Pancreas (tissue), 10 donors: ENCODE data around the gene DGUOK. TPM values are rescaled to one million over a fixed set of nuclear protein-coding genes. Genes with fewer than 3 reads are reported as not detected.

Source experiments
- ATAC-seq, 4 donors: fragments of 200-7000 bp; cut with Tn5 transposase; one replicate each; pipeline versions ENCODE4 v1.8.0 to v1.9.1; 2020; ENCODE audit warnings: mild to moderate bottlenecking in 4 of 4, moderate library complexity in 4 of 4
- DNase-seq, 6 donors: peaks; one replicate each; pipeline ENCODE4 v3.0.0-alpha.2; 2020
- FAIRE-seq: peaks from 2 replicates; lab custom pipeline; 2012; peaks lifted over from hg19 to GRCh38; lab: Jason Lieb, UNC
- H3K27ac ChIP-seq, 4 donors: fragments of 200-600 bp; sonication (generic); 1 replicate in 3 of 4; 2 replicates in 1 of 4; pipeline versions ENCODE4 v1.5.0 to v1.8.0; 2020
- H3K27me3 ChIP-seq, 4 donors: fragments of 200-600 bp; one replicate each; pipeline ENCODE4 v1.8.0; 2021
- H3K36me3 ChIP-seq, 3 donors: fragments of 200-600 bp; sonication (generic) in 1 of 3; one replicate each; pipeline versions ENCODE4 v1.5.0 to v1.8.0; 2020 to 2021
- H3K4me1 ChIP-seq, 3 donors: fragments of 200-600 bp; one replicate each; pipeline ENCODE4 v1.8.0; 2021
- H3K4me3 ChIP-seq, 4 donors: fragments of 200-600 bp; sonication (generic) in 2 of 4; one replicate each; pipeline versions ENCODE4 v1.5.0 to v1.8.0; 2020 to 2021
- H3K9me3 ChIP-seq, 4 donors: fragments of 200-600 bp; one replicate each; pipeline ENCODE4 v1.8.0; 2021
- WGBS, 2 donors: extraction: QIAGEN DNeasy Blood & Tissue Kit; methylation state at CpG; one replicate each; pipeline ENCODE4 v1.1.7; 2013; 5-methylcytosine and 5-hydroxymethylcytosine counted together
- intact Hi-C, 3 donors: fragments of 100-400 bp; cut with DNase I; formaldehyde crosslinking; loops; one replicate each; pipeline versions ENCODE4 v1.11.1 to v1.14.2; 2022
- polyA plus RNA-seq, 2 donors: library from polyadenylated mRNA; stranded (reverse); fragments of 200-250 nt; gene quantifications; one replicate each; pipeline ENCODE4 v1.2.3, GENCODE V29; 2013
- total RNA-seq, 6 donors: library from RNA; stranded (reverse); fragmentation: NEBNext Ultra II Directional in 4 of 6; extraction: Animal tissue kit (Norgen Biotek cat#: 25700) in 4 of 6; gene quantifications; one replicate each; pipeline versions ENCODE4 v1.2.1 to v1.2.4, GENCODE V29; 2021 to 2023
- TF ChIP-seq, protein P1 (sequence below), 4 donors: fragments of 200-600 bp; sonication (generic) in 3 of 4; IDR thresholded peaks; one replicate each; pipeline versions ENCODE4 v1.5.0 to v1.8.0; 2021; ENCODE audit warnings: antibody characterized with exemption in 4 of 4
- donor health status: healthy with polysubstance abuse.
- donor health status: DM: no; HTN: no; CAD: no; lungs with moderate emphysema.
- donor health status: DM: no; HTN: no; CAD: no.
- donor health status: control.
- donor health status: control.
- donor health status: Bipolar disorder and iron deficiency.
- donor health status: DM: yes; HTN: yes; CAD: no.
- donor health status: DM: no; HTN: no; CAD: no.
- donor health status: DM: no; HTN: no; CAD: no.
- donor health status: DM: yes; HTN: yes; CAD: no.

Gene DGUOK
- total and polyA plus RNA-seq, 8 donors = 13.1 to 47.0 (median 17.3) TPM

DNA sequence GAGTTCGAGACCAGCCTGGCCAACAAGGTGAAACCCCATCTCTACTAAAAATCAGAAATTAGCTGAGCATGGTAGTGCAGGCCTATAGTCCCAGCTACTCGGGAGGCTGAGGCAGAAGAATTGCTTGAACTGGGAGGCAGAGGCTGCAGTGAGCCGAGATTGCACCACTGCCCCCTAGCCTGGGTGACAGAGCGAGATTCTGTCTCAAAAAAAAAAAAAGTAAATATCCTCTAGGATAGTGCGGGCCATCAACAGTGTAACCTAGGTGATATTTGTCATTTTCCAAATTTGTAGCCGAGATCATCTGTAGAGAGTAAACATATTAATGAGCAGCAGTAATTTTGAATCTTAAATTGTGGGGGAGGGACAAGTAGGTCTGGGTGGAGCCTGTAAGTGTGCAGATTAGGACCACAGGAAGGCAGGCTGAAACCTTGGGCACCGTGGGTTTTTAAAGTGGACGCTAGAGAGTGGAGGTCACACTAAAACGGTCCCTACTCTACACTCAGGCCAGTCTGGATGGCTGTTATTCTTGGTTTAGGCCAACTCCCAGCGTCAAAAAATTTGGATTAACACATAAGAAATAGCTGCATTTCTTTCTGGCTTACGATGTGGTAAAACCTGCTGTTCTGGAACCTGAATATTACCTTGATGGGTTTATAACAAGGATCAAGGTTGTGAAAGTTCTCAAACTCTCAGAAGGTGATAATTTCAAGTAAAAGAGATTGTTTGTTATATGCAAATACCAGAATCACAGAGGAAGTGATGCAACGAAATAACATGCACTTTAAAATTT lies 35.3 kb downstream of the DGUOK start:
- TF ChIP-seq, protein P1, sequence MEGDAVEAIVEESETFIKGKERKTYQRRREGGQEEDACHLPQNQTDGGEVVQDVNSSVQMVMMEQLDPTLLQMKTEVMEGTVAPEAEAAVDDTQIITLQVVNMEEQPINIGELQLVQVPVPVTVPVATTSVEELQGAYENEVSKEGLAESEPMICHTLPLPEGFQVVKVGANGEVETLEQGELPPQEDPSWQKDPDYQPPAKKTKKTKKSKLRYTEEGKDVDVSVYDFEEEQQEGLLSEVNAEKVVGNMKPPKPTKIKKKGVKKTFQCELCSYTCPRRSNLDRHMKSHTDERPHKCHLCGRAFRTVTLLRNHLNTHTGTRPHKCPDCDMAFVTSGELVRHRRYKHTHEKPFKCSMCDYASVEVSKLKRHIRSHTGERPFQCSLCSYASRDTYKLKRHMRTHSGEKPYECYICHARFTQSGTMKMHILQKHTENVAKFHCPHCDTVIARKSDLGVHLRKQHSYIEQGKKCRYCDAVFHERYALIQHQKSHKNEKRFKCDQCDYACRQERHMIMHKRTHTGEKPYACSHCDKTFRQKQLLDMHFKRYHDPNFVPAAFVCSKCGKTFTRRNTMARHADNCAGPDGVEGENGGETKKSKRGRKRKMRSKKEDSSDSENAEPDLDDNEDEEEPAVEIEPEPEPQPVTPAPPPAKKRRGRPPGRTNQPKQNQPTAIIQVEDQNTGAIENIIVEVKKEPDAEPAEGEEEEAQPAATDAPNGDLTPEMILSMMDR (IDR thresholded peaks at IDR 0.05) = no peak
- WGBS, 2 donors = 84 to 89% methylated on average over 12 of the region's 12 CpGs
- H3K4me1 ChIP-seq = no peaks in the 10 kb centered on the region
- no peaks in the 10 kb centered on the region for H3K9me3 ChIP-seq
- intact Hi-C loops = no loop called here
- H3K36me3 ChIP-seq = peaks cover 0 to 20% (median 0%) of the 10 kb centered on the region in 3 donors
- ATAC-seq (no peak), DNase-seq (no peak), FAIRE-seq (no peak)
- H3K27ac ChIP-seq = no peak overlapping the region
- H3K4me3 ChIP-seq = no peak overlapping the region
- H3K27me3 ChIP-seq = no peaks in the 10 kb centered on the region

DNA sequence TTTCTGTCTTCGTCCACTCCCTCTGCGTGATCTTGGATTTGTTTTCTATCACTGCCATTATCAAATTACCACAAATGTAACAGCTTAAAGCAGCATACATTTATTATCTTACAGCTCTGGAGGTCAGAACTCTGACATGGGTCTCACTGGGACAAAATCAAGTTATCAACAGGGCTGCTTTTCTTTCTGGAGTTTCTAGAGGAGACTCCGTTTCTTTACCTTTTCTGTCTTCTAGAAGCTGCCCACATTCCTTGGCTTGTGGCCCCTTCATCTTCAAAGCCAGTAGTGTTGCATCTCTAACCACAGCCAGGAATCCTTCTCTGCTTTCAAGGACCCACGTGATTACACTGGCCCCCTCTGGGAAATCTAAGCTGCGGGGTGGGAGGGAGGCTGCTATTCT lies 36.1 kb downstream of the DGUOK start:
- intact Hi-C loops = no loop called here
- FAIRE-seq = no peak
- TF ChIP-seq, protein P1 (IDR thresholded peaks at IDR 0.05) = no peak
- Histone ChIP-seq H3K27me3 (no peaks in the 10 kb centered on the region), H3K4me1 (no peaks in the 10 kb centered on the region), H3K4me3 (no peak overlapping the region), H3K36me3 (peaks cover 0 to 17% (median 0%) of the 10 kb centered on the region in 3 donors), H3K27ac (no peak overlapping the region), H3K9me3 (no peaks in the 10 kb centered on the region)
- 72 to 92% methylated on average over 5 of the region's 5 CpGs for WGBS, 2 donors
- DNase-seq = no peak
- ATAC-seq = no peak

DNA sequence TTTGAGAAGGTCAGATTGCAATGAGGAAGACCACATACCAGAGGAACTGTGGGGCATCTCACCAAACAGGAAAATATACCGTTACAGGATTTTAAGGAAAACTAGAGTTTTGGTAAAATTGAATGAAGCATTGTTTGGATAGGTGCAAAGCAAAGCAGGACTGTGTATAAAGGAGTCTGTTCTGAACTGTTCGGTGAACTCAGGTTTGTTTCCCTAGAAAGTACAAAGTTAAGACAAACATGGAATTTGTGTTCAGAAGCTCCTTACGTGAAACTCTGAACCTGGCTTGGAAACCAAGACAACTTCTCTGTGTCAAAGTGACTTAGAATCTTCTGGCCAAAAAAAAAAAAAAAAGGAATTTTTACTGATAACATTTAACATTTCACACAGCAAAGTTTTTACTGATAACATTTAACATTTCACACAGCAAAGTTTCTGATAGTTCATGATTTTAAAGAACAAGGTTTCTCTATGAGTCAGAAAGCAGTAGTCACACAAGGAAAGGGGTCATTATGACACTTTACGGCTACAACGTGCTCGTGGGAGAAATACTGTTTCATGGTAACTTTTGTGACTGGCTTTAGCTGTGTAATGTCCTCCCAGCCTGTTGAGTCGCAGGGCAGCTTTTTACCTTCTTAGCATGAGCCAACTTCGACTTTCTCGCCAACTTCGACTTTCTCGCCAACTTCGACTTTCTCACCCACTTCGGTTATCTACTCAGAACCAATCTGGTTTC lies 36.9 kb downstream of the DGUOK start:
- 59 to 70% methylated on average over 13 of the region's 13 CpGs for WGBS, 2 donors
- TF ChIP-seq, protein P1 (IDR thresholded peaks at IDR 0.05) = no peak
- no peaks in the 10 kb centered on the region for H3K9me3 ChIP-seq
- no peaks in the 10 kb centered on the region for H3K4me1 ChIP-seq
- FAIRE-seq (no peak), ATAC-seq (peak in 1 of 4 donors; percentile 38), DNase-seq (no peak)
- intact Hi-C loops = no loop called here
- H3K27ac ChIP-seq = no peak overlapping the region
- H3K36me3 ChIP-seq = peaks cover 0 to 10% (median 0%) of the 10 kb centered on the region in 3 donors
- no peaks in the 10 kb centered on the region for H3K27me3 ChIP-seq
- H3K4me3 ChIP-seq = no peak overlapping the region

DNA sequence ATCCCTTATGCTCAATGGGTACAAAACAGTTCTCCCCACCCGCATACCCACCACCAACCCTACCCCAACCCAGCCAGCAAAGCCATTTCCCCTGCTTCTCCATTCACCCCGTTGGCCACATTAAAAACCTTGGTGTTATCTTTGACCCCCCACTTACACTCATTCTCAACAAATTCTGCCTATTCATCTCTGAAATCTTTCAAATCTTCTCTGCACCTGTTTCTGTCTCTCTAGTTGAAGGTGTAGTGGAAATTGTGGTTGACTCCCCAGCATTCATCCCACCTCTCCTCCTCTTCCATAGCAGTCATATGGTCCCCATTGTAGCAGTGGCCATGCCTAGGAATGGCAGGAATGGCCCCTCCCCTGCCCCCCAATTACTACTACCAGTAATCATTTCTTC lies 37.5 kb downstream of the DGUOK start:
- no peak for DNase-seq
- Histone ChIP-seq H3K36me3 (peaks cover 0 to 3% (median 0%) of the 10 kb centered on the region in 3 donors), H3K9me3 (no peaks in the 10 kb centered on the region), H3K27ac (no peak overlapping the region), H3K27me3 (no peaks in the 10 kb centered on the region), H3K4me1 (no peaks in the 10 kb centered on the region), H3K4me3 (no peak overlapping the region)
- 85 to 93% methylated on average over 2 of the region's 2 CpGs for WGBS, 2 donors
- FAIRE-seq = no peak
- ATAC-seq = no peak
- TF ChIP-seq, protein P1 (IDR thresholded peaks at IDR 0.05) = no peak
- intact Hi-C loops = no loop called here
